ENCODE measurements around the gene CTDSPL. TPM values are rescaled to one million over a fixed set of nuclear protein-coding genes. Genes with fewer than 3 reads are reported as not detected.

Gene CTDSPL
- polyA plus RNA-seq, 1 experiment, result 40.4 TPM

GRCh38 chr3:37907371-37907770 lies 45.7 kb downstream of the CTDSPL start:
- peaks cover 2% of the 10 kb centered on the region; the same call in 1 of the 2 replicates for H3K9me3 ChIP-seq (ENCODE audit: control insufficient read depth, insufficient read depth, low read length)
- no peak overlapping the region for H3K27ac ChIP-seq (ENCODE audit: low read depth, low read length)

GRCh38 chr3:37907906-37908305 lies 46.2 kb downstream of the CTDSPL start:
- Histone ChIP-seq H3K4me3 (ENCODE audit: low read depth, low read length) (no peak overlapping the region), H3K27me3 (ENCODE audit: control insufficient read depth, insufficient read depth, low read length) (no peaks in the 10 kb centered on the region), H3K9me3 (ENCODE audit: control insufficient read depth, insufficient read depth, low read length) (peaks cover 2% of the 10 kb centered on the region; the same call in 1 of the 2 replicates), H3K27ac (ENCODE audit: low read depth, low read length) (no peak overlapping the region)
- DNase-seq (ENCODE audit: low read depth, low spot score), result no peak
- no peak for TF ChIP-seq CTCF (IDR thresholded peaks at IDR 0.05; ENCODE audit: low read depth, low read length)
- ChIA-PET POLR2A (no interaction called here), CTCF (no interaction called here)

More at GRCh38 chr3:37907371-37907770, 45.7 kb downstream of the CTDSPL start:
- ChIA-PET CTCF (no interaction called here), POLR2A (no interaction called here)
- TF ChIP-seq CTCF (IDR thresholded peaks at IDR 0.05; ENCODE audit: low read depth, low read length), result no peak
- Histone ChIP-seq H3K4me3 (ENCODE audit: low read depth, low read length) (no peak overlapping the region), H3K27me3 (ENCODE audit: control insufficient read depth, insufficient read depth, low read length) (no peaks in the 10 kb centered on the region)
- no peak for DNase-seq (ENCODE audit: low read depth, low spot score)

- no peak overlapping the region for H3K4me3 ChIP-seq (ENCODE audit: low read depth, low read length)
- DNase-seq (ENCODE audit: low read depth, low spot score), result no peak
- H3K9me3 ChIP-seq (ENCODE audit: control insufficient read depth, insufficient read depth, low read length), result peaks cover 2% of the 10 kb centered on the region; the same call in 1 of the 2 replicates
- TF ChIP-seq CTCF (IDR thresholded peaks at IDR 0.05; ENCODE audit: low read depth, low read length), result no peak
- H3K27me3 ChIP-seq (ENCODE audit: control insufficient read depth, insufficient read depth, low read length), result no peaks in the 10 kb centered on the region
- ChIA-PET POLR2A (no interaction called here), CTCF (interaction anchor here (1.8 kb wide), 1 partner anchor 88 kb away, joined by 4 read pairs; no protein-coding TSS in a partner anchor)
- H3K27ac ChIP-seq (ENCODE audit: low read depth, low read length), result no peak overlapping the region
These were observed 47.6 kb downstream of the CTDSPL start for GRCh38 chr3:37909067-37909911.

- TF ChIP-seq CTCF (IDR thresholded peaks at IDR 0.05; ENCODE audit: low read depth, low read length), result no peak
- Histone ChIP-seq H3K27me3 (ENCODE audit: control insufficient read depth, insufficient read depth, low read length) (no peaks in the 10 kb centered on the region), H3K27ac (ENCODE audit: low read depth, low read length) (no peak overlapping the region), H3K4me3 (ENCODE audit: low read depth, low read length) (no peak overlapping the region), H3K9me3 (ENCODE audit: control insufficient read depth, insufficient read depth, low read length) (peaks cover 2% of the 10 kb centered on the region; the same call in 1 of the 2 replicates)
- POLR2A ChIA-PET, result no interaction called here
- CTCF ChIA-PET, result interaction anchor here (0.6 to 1.8 kb wide), 8 partner anchors 11 to 86 kb away, joined by 3 to 5 read pairs (median 3); no protein-coding TSS in a partner anchor
- DNase-seq (ENCODE audit: low read depth, low spot score), result no peak
These were observed 49.2 kb downstream of the CTDSPL start for GRCh38 chr3:37910671-37911400.

Data from AG04450 (cell line).